Activated T-helper 1 cell treated with Interleukin-2 at 50 U/mL for 16 hours (primary cell): Measurements from ENCODE around the gene ASCC3.
"Not testable (repeated sequence)": the region's sequence is repeated elsewhere in the genome, so short reads cannot be mapped to it uniquely, and the experiment has no call there.

ENCODE experiments used
- DNase-seq: peaks from one replicate; pipeline ENCODE4 v3.0.0-alpha.2; 2020; ENCODE audit warnings: low read depth

ASCC3 gene

DNA sequence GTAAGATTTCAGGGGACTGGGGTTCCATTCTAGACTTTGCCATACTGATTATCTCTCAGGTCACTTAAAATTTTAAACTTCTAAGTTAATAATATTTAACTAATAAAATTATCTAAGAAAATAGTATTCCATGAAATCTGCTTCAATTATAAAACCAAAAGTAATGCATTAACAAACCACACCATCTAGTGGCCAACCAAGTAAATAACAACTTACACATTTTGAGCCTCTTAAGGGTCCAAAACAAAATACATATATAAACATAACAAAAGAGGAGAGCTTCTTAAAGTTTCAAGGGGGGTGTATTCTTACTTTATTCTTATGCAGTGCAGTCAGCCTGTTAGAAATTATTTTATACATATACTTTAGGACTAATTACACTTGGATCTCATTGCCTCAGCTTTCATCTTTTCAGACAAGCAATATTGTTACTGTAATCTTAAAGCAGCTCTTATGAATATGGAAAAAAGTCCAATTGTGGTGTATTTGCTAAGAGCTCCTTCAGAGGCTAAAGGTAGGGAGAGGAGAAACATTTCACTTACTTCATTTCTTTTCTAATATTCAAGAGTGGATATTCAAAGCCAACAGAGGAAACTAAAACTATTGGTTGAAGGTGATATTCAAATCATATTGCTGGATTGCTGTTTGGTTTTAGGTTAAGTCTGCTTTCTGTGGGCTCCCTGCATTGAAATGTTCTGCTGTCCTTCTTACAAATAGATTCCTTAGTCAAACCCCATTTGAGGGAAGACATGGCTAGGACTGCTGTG is 216.7 kb downstream of the ASCC3 start:
- no peak for DNase-seq

DNA sequence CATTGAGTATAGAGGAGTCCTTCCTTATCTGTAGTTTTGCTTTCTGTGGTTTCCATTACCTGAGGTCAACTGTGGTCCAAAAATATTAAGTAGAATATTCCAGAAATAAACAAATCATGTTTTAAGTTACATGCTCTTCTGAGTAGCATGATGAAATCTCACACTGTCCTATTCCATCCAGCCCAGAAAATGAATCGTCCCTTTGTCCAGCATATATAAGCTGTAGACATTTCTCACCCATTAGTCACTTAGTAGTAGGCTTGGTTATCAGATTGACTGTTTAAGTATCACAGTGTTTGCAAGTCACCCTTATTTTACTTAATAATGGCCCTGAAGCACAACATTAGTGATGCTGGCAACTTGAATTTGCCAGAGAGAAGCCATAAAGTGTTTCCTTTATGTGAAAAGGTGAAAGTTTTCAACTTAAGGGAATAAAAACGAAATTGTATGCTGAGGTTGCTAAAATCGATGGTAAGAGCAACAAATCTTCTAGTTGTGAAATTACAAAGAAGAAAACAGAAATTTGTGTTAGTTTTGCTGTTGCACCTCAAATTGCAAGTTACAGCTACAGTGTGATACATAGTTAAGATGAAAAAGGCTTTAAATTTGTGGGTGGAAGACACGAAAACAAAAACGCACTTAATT is 217.8 kb downstream of the ASCC3 start:
- DNase-seq = no peak

DNA sequence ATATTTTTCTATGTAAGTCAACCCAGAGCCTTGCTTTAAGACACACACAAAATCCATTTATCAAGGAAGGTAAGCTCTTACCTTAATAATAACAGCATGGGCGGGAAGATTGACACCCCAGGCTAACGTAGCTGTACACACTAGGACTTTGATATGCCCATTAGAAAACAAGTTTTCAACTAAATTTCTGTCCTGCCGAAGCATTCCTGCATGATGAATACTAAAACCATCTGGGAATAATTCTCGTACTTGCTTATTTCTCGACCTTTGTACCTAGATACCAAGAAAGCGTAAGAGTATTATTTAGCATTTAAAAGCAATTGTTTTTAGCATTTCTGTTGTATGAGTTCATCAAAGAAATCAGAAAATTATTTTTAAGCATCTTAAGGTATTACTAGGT is 218.9 kb downstream of the ASCC3 start:
- DNase-seq = no peak

DNA sequence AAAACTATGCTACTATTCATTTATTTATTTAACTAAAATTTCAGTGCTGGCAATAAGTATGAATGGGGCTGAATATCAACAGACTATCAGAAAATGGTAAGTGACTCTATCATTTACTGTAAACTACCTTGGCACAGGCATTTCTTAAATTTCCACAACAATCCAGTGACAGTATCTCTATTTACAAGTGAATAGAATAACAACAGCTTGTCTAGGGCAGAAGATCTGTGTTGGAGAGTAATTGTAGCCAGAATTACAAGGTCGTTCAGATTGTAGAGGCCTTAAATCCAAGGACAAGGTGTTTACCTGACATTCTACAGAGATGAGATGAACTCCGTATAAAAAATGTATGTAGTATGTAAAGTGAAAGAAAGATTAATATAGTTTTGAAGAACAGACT is 222.6 kb downstream of the ASCC3 start:
- DNase-seq = no peak

DNA sequence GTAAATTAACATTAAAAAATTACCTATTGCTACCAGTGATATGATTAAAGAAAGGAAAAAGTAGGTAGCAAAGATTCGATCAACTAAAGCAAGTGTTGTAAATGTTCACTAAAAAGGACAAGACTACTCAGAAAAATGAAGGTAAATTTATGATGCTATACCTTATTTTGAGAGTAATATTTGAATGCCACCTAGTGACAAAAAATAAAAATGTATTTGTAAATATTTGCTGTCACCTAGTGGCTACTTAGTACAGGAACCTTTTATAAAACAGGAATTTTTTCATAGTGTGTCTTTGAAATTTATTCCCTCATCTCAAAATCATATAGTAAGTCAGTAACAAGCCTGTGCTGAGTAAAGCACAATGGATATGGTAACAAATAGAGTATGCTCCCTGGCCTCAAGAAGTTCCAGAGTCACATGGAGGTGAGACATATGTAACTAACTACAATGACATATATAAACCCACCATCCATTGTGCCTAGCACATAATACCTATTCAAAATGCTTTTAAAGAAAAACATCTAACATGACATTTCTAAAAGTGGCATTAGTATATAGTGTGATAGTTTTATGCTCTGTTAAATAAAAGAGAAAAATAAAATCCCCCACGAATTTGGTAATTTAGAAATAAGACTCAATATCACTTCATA is 223.3 kb downstream of the ASCC3 start:
- no peak for DNase-seq

DNA sequence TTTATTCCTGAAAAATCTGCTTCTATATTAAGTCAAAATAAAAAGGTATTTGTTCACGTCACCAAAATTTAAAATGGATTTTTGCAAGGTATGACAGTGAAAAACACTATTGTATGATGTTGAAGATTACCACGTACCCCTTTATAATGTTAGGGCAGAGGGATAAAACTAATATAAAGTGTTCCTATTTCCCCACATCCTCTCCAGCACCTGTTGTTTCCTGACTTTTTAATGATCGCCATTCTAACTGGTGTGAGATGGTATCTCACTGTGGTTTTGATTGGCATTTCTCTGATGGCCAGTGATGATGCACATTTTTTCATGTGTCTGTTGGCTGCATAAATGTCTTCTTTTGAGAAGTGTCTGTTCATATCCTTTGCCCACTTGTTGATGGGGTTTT is 240.0 kb downstream of the ASCC3 start:
- DNase-seq = not testable (repeated sequence)

DNA sequence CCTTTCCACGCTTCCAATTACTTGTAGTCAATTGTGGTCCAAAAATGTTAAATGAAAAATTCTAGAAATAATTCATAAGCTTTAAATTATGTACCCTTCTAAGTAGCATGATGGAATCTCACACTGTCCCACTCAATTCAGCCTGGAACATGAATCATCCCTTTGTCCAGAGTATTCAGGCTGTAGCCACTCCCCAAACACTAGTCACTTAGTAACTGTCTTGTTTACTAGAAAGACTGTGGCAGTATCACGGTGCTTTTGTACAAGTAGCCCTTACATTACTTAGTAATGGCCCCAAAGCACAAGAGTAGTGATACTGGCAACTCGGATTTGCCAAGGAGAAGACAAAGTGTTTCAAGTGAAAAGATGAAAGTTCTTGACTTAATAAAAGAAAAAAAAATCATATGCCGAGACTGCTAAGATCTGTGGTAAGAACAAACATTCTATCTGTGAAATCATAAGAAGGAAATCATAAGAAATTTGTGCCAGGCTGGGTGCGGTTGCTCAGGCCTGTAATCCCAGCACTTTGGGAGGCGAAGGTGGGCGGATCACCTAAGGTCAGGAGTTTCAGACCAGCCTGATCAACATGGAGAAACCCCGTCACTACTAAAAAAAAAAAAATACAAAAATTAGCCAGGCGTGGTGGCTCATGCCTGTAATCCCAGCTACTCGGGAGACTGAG is 247.9 kb downstream of the ASCC3 start:
- DNase-seq = no peak

DNA sequence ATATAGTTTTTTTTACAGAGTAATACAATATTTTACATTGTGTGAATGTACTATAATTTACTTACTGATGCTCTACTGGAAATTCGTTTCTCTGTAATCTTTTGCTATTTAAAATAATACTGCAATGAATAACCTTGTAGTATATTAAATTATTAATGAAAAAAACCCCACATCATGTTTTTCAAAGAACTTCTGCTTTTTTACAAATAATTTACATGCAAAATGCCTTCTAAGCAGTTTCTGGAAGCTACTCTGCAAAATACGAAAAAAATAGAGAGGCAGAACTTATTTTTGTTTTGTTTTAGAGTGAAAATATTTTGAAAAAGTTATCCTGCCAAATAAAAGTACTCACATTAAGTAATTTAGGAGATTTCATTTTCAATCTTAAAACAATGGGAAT is 250.6 kb downstream of the ASCC3 start:
- DNase-seq = no peak

DNA sequence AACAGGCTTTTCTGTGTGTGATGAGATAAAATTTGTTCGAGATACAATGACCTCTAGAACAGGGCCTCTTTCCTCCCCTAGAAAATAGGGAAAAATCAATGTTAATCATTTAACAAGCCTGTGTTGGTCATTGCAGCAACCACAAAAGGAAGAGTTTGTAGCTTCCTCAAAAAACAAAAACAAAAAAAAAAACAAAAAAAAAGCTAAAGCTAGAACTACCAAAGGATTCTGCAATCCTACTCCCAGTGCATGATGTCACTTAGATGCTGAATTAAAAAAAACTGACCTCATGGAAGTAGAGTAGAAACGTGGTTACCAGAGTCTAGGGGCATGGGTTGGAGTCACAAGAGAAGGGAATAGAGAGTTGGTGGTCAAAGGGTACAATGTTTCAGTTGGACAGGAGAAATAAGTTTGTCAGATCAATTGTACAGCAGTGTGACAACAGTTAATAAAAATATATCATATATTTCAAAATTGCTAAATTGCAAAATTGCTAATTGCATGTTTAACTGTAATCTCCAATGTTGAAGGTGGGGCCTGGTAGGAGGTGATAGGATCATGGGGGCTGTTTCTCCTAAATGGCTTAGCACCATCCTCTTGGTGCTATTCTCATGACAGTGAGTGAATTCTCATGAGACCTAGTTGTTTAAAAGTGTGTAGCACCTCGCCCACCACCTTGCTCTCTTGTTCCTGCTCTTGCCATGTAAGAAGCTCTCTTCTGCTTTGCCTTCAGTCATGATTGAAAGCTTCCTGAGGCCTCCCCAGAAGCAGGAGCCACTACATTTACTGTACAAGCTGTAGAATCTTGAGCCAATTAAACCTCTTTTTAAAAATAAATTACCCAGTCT is 253.0 kb downstream of the ASCC3 start:
- DNase-seq = no peak

DNA sequence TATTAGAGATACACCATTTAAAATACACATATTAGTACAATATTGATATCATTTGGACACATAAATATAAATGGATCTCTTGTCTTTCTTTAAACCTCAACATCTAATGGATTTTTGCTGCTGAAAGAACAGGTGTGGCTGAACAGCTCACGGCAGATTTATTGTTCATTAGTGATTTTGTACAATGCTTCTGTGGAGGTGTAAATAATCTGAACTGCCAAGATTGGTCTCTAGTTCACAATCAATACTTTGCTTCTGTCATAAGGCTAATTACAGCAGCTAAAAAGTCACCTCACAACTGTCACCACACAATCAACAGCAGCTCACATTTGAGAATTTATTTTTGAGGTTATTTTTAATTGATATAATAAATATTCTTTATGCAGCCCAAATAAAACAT is 254.4 kb downstream of the ASCC3 start:
- DNase-seq = no peak

DNA sequence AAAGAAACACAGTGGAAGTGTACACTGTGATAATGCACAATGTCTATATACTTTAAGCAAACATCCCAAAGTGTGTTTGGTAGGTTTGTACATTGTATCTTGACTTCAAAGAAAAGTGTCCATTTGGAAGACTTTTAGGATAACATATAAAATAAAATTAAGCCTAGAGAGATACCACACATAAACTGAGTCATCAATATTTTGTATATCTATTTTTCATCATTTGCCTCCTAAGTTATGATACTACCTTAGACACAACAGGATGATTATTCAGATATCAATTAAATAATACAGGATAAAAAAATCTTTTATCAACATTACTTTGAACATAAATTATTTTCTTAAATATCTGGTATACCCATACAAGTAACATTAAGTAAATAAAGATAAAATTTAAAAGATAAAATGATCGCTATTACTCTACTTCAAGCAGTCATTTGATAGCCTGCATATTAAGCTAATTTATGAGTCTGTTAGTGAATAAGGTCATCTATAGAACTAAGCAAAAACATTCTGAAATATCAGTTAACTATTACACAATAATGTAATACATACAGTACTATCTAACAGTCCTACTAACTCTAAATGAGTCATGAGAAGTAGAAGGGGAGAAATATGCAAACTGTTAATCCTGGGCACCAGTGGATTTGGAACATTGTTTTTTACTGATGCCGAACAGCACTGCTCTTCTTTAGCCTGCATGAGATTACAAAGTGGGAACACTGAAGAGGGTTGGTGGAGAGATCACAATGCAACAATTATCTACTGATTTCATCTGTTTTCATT is 258.0 kb downstream of the ASCC3 start:
- DNase-seq = no peak

DNA sequence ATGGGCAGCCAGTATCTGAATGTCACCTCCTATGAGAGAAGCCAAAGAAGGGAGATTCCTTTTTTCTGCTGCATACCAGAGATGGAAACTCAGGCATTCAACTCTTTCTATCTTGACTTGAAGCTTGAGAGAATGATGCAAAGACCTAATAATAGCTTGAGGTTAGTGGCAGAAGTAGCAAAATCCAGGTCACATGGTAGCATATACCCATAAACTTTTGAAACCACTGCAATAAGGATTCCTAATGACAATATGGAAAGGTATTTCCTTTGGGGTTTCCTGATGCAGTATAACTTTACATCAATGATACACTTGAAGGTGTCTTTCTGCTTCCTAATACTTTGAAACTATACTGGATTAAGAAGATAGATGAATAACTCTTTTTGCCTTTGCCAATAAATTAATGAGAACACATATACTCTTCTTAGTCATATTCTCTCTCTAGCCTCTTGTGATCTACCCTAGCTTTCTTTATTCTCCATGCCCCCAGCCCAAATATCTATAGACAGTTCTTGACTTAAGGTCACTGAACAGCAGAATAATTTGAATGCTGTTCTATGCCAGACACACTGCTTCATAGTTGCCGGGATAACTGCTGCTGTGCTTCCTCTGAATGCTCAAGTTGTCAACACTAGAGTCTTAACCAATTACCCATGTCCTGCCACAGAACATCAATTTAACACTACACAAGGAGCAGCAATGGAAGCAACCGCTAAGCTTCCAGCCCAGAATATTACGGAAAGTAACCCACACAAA is 260.9 kb downstream of the ASCC3 start:
- DNase-seq = no peak

DNA sequence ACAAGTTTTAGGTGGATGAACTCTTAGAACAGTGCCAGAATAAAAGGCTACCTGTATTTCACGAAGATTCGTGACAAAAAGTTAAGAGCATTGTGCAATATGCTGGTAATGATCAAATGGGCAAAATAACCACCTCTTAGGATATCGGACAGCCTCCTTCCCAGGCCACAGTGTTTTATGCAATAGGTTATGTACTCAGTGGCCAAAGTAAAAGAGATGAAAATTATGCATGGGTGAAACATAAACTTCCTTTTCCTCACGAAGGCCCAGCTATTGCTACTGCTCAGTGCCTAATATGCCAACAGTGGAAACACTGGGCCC is 262.8 kb downstream of the ASCC3 start:
- DNase-seq = no peak

DNA sequence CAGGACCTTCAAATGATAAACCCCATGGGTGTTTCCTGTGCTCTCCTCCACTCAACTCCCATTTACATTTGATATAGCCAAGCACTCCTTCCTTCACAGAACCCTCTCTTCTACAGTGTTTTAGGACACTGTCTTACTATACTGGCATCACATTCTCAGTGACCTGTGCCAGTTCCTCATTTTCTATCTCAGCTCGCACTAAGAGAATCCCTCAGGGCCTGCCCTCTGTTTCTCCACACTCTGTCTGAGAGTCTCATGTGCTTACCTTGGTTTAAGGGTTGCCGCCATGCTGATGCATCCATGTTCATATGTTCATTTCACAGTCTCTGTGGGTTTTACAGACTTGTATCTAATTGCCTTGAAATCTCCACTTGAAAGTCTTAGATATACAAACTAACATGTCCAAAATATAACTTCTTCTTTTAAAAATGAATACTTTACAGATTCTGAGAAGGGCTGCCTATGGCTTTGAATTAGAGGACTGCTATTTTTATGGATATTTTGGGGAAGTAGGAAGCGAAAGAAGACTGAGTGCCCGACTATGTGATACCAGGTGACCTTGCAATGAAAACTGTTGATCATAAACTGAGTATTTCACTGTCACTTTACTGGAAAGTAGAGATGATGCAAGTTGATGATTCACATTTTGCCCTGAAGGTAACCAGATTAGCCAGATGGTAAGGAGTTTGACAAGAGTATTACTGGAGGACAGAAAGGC is 263.3 kb downstream of the ASCC3 start:
- DNase-seq = no peak

DNA sequence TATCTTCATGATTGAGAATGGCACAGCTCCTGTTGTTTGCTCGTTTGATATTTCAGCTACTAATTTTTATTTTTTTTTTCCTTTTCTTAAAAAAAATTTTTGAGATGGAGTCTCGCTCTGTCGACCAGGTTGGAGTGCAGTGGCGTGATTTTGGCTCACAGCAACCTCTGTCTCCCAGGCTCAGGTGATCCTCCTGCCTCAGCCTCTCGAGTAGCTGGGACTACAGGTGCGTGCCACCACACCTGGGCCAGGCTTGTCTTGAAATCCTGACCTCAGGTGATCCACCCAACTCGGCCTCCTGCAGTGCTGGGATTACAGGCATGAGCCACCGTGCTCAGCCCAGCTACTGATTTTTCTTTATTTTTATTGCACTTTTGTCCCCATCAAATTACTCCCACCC is 266.2 kb downstream of the ASCC3 start:
- DNase-seq = no peak

DNA sequence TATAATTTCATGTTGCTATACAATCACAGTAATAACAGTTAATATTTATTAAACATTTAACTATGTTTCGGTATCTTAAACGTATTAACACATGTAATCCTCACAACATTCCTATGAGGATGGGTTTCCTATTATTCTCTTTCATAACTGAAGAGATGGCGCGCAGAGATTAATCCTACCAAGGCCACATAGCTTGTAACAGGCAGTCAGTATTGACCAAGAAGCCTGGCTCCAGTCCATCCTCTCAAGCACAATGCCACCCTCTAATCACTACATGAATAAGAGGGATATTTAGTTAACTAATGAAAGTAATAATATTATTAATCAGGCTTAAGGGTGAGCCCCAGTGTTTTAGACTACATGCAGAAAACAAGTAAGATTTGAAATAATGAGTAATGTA is 266.7 kb downstream of the ASCC3 start:
- no peak for DNase-seq

DNA sequence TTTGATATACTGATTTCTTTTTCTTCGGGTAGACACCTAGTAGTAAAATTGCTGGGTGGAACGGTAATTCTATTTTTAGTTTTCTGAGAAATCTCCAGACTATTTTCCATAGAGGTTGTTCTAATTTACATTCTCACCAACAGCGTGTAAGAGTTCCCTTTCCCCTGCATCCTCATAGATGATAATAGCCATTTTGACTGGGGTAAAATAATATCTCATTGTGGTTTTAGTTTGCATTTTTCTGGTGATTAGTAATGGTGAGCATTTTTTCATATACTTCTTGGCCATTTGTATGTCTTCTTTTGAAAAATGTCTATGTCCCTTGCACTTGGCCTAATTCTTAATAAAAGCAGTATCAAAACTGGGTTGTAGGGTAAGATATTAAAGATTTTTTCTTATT is 267.5 kb downstream of the ASCC3 start:
- DNase-seq = no peak

DNA sequence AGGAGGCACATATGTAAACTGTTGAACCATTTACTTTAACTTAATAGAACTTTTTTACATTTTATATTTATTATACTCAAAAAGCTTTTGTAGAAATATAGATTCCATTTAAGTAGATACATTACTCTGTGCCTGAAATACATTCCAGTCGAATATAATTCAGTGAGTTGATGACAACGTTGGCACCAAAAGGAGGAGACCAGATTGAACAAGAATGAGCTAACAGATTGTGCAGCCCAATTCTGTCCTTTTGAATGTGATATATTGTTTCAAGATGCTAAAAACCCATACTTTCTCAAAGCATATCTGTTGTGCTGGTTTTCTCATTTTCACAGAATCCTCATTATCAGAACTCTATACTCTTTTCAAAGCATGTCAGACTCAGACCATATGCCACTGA is 269.0 kb downstream of the ASCC3 start:
- DNase-seq = no peak

DNA sequence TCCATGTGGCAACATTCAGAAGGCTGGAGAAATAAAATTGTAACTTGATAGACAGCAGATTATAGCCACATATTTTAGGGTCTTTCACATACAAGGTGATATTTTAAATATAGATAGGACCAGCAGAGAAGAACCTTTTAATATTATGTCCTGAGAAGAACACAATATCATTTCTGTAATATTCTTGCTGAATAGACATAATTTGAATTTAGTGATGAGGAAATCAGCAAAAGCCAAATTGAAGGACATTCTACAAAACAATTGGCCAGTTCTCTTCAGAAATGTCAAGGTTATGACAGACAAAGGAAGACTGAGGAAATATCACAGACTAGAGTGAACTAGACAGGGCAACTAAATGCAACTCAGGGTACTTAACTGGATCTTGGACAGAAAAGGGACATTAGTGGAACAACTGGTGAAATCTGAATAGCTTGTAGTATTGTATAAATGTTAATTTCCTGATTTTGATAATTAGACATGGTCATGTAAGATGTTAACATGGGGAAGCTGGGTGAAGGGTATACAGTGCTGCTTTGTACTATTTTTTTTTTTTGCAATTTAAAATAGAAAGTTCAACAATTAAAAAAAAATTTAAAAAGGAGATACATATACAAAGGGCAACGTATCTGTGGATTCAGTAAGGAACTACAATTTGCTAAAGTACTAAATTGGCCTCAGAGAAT is 281.9 kb downstream of the ASCC3 start:
- DNase-seq = no peak
